Fibroblast of pulmonary artery (primary cell): ENCODE measurements around the gene ATN1.
A peak's percentile ranks its signal among the peaks of the same experiment; 100 is the strongest.

Experiments used
- DNase-seq: peaks from one replicate; pipeline ENCODE4 v3.0.0-alpha.2; 2010; ENCODE audit warnings: low read depth
- H3K4me3 ChIP-seq: replicated peaks from 2 replicates; pipeline ENCODE4 v1.5.1; 2011; ENCODE audit warnings: low read depth, mild to moderate bottlenecking, control low read depth, low read length, moderate library complexity
- TF ChIP-seq, protein P1 (sequence below): IDR thresholded peaks from 2 replicates; pipeline ENCODE4 v1.5.1; 2011; ENCODE audit warnings: mild to moderate bottlenecking, control low read depth, low read length, inconsistent platforms; ENCODE audit errors: missing control alignments

ATN1 gene

DNA sequence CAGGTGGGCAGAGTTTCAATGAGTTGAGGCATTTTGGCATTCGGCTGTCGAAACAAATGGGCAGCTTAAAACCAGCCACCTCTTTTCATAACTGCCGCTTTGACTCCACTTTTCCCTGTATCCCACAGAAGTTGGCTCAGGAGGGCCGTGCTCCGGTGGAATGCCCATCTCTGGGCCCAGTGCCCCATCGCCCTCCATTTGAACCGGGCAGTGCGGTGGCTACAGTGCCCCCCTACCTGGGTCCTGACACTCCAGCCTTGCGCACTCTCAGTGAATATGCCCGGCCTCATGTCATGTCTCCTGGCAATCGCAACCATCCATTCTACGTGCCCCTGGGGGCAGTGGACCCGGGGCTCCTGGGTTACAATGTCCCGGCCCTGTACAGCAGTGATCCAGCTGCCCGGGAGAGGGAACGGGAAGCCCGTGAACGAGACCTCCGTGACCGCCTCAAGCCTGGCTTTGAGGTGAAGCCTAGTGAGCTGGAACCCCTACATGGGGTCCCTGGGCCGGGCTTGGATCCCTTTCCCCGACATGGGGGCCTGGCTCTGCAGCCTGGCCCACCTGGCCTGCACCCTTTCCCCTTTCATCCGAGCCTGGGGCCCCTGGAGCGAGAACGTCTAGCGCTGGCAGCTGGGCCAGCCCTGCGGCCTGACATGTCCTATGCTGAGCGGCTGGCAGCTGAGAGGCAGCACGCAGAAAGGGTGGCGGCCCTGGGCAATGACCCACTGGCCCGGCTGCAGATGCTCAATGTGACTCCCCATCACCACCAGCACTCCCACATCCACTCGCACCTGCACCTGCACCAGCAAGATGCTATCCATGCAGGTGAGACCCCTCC lies 10.8 kb downstream of the ATN1 start:
- TF ChIP-seq, protein P1, sequence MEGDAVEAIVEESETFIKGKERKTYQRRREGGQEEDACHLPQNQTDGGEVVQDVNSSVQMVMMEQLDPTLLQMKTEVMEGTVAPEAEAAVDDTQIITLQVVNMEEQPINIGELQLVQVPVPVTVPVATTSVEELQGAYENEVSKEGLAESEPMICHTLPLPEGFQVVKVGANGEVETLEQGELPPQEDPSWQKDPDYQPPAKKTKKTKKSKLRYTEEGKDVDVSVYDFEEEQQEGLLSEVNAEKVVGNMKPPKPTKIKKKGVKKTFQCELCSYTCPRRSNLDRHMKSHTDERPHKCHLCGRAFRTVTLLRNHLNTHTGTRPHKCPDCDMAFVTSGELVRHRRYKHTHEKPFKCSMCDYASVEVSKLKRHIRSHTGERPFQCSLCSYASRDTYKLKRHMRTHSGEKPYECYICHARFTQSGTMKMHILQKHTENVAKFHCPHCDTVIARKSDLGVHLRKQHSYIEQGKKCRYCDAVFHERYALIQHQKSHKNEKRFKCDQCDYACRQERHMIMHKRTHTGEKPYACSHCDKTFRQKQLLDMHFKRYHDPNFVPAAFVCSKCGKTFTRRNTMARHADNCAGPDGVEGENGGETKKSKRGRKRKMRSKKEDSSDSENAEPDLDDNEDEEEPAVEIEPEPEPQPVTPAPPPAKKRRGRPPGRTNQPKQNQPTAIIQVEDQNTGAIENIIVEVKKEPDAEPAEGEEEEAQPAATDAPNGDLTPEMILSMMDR, result no peak
- peak overlapping the region; percentile 52 for H3K4me3 ChIP-seq
- DNase-seq, result no peak

DNA sequence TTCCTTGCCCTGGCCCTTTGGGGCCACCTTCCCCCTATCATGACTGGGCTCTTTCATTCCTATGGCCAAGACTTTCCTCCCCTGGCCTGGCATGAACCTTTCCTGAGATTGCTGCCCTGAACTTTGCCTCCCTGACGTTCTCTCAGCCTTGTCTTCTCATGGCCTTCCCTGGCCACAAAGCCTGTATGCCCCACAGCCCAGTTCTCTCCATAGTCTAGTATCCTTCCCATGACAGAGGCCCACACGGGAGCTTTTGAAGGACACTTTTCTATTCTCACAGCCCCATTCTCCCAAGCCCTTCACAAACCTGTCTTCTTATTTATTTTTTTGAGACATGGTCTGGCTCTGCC lies 11.4 kb downstream of the ATN1 start:
- TF ChIP-seq, protein P1, result no peak
- DNase-seq, result no peak
- H3K4me3 ChIP-seq, result no peak overlapping the region

DNA sequence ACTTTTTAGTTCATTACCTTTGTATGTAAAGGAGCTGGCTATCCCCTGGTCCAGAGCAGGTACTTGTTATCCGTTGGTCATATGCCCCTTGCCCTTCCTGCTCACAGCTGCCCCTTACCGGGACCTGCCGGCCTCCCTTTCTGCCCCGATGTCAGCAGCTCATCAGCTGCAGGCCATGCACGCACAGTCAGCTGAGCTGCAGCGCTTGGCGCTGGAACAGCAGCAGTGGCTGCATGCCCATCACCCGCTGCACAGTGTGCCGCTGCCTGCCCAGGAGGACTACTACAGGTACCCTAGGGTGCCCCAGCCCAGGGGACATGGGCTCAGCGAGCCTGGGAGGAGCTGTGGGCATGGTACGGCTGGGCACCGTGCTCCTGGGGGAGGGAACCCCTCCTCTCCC lies 13.5 kb downstream of the ATN1 start:
- H3K4me3 ChIP-seq, result no peak overlapping the region
- TF ChIP-seq, protein P1, result no peak
- DNase-seq, result no peak

DNA sequence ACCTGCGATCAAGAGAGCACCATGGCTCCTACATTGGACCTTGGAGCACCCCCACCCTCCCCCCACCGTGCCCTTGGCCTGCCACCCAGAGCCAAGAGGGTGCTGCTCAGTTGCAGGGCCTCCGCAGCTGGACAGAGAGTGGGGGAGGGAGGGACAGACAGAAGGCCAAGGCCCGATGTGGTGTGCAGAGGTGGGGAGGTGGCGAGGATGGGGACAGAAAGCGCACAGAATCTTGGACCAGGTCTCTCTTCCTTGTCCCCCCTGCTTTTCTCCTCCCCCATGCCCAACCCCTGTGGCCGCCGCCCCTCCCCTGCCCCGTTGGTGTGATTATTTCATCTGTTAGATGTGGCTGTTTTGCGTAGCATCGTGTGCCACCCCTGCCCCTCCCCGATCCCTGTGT lies 14.0 kb downstream of the ATN1 start:
- TF ChIP-seq, protein P1, result no peak
- H3K4me3 ChIP-seq, result no peak overlapping the region
- DNase-seq, result no peak

DNA sequence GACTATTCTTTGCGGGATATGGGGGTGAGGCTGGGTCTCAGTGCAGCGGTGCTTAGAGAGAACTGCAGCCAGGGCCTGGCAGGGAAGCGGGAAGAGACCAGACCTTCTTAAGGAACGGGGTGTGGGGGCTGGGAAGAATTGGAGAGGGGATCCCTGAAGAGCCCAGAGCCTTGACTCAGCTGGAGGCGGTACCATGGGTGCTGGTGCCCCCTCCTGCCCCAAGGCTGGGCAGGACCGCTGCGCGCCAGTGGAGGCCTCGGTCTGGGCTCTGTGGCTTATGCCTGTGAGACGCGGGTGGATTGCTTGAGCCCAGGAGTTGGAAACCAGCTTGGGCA lies 14.5 kb downstream of the ATN1 start:
- DNase-seq, result no peak
- H3K4me3 ChIP-seq, result no peak overlapping the region
- TF ChIP-seq, protein P1, result no peak

DNA sequence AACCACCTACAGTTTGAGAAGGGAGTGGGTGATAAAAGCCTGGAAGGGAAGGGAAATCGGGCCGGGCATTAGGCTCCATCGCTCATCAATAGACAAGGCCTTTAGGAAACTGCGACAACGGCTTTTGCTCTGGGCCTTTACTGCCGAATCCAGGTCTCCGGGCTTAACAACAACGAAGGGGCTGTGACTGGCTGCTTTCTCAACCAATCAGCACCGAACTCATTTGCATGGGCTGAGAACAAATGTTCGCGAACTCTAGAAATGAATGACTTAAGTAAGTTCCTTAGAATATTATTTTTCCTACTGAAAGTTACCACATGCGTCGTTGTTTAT lies 15.6 kb downstream of the ATN1 start:
- TF ChIP-seq, protein P1, result no peak
- peak; percentile 95 for DNase-seq
- H3K4me3 ChIP-seq, result peak overlapping the region; percentile 79

DNA sequence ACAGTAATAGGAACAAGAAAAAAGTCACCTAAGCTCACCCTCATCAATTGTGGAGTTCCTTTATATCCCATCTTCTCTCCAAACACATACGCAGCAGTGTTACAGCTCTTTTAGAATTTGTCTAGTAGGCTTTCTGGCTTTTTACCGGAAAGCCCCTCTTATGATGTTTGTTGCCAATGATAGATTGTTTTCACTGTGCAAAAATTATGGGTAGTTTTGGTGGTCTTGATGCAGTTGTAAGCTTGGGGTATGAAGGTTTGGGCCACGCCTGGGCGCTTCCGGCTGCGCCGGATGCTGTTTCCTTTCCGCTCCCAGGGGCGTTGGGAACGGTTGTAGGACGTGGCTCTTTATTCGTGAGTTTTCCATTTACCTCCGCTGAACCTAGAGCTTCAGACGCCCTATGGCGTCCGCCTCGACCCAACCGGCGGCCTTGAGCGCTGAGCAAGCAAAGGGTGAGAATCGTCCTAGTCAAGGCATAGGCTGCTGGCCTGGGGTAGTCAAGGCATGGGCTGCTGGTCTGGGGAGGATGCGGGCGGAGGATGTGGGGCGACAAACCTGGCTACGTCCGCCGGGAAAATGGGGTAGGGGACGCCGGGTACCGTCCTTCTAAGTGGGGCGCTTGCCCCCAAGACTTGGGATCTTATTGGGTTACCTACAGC lies 16.1 kb downstream of the ATN1 start, which contains the start of the genes C12orf57 and RNU7-1:
Gene C12orf57, plus strand, starts transcription at position 301 of the 659 bp plus-strand sequence. Its CDS starts 100 bp downstream, at position 401.
Gene RNU7-1, plus strand, starts transcription at position 95 of the 659 bp plus-strand sequence.
- peak; percentile 88 for DNase-seq
- peak within 1 kb of the TSS; percentile 79 for H3K4me3 ChIP-seq
- TF ChIP-seq, protein P1, result no peak
